Lower lobe of right lung (tissue), 2 donors: ENCODE data around the gene SALL2. TPM values are rescaled to one million over a fixed set of nuclear protein-coding genes. Genes with fewer than 3 reads are reported as not detected.

ENCODE experiments used
- ATAC-seq, 2 donors: fragments of 200-7000 bp; cut with Tn5 transposase; one replicate each; pipeline ENCODE4 v1.9.1; 2020 to 2022; ENCODE audit warnings: mild to moderate bottlenecking in 2 of 2, moderate library complexity in 2 of 2
- DNase-seq: peaks from one replicate; pipeline ENCODE4 v3.0.0-alpha.2; 2020
- H3K27ac ChIP-seq: fragments of 200-600 bp; one replicate; pipeline ENCODE4 v1.8.0; 2022
- H3K27me3 ChIP-seq: fragments of 200-600 bp; one replicate; pipeline ENCODE4 v1.8.0; 2022; ENCODE audit warnings: low read depth
- H3K36me3 ChIP-seq: fragments of 200-600 bp; one replicate; pipeline ENCODE4 v1.8.0; 2022; ENCODE audit warnings: mild to moderate bottlenecking
- H3K4me1 ChIP-seq: fragments of 200-600 bp; one replicate; pipeline ENCODE4 v1.8.0; 2022
- H3K4me3 ChIP-seq: fragments of 200-600 bp; one replicate; pipeline ENCODE4 v1.8.0; 2022; ENCODE audit warnings: mild to moderate bottlenecking
- H3K9me3 ChIP-seq: fragments of 200-600 bp; one replicate; pipeline ENCODE4 v1.8.0; 2022
- intact Hi-C: fragments of 100-400 bp; cut with DNase I; formaldehyde crosslinking; loops from one replicate; pipeline ENCODE4 v1.11.0; 2022
- total RNA-seq: library from RNA; stranded (reverse); fragmentation: NEBNext Ultra II Directional; extraction: Animal tissue kit (Norgen Biotek cat#: 25700); gene quantifications from one replicate; pipeline ENCODE4 v1.2.1, GENCODE V29; 2021
- TF ChIP-seq, protein P1 (sequence below): fragments of 200-600 bp; IDR thresholded peaks from one replicate; pipeline ENCODE4 v1.8.0; 2022; ENCODE audit warnings: antibody characterized with exemption, mild to moderate bottlenecking
- donor health status: DM: no; HTN: yes; CAD: no; lungs with severe emphysema.

SALL2 gene
- total RNA-seq, 1 donor from 2014 or later, result 7.1 TPM

DNA sequence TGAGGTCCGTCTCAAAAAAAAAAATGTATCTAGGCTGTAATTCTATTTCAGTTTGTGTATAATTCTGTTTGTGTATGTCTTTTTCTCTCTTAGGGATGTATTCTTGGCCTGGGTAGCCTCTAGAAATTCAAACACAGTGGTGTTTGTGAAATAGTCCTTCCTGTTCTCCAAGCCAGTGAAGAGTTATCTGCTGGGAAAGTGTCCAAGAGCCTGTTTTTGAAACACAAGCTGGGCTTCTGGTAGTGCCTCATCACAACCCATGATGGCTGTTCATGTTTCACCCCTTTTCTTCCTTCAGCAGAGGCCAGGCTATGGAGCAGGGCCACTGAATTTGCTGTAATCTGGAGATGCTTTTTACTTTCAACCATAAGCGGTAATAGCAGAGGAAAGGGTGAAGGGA is 29.7 kb downstream of the SALL2 start:
- Histone ChIP-seq H3K27ac (peak overlapping the region; percentile 54), H3K4me3 (no peak overlapping the region), H3K27me3 (no peaks in the 10 kb centered on the region), H3K9me3 (no peaks in the 10 kb centered on the region), H3K4me1 (peaks cover 6% of the 10 kb centered on the region), H3K36me3 (peaks cover 100% of the 10 kb centered on the region)
- DNase-seq, result no peak
- intact Hi-C loops, result no loop called here
- ATAC-seq, result peak; percentile 34 to 41
- TF ChIP-seq, protein P1, sequence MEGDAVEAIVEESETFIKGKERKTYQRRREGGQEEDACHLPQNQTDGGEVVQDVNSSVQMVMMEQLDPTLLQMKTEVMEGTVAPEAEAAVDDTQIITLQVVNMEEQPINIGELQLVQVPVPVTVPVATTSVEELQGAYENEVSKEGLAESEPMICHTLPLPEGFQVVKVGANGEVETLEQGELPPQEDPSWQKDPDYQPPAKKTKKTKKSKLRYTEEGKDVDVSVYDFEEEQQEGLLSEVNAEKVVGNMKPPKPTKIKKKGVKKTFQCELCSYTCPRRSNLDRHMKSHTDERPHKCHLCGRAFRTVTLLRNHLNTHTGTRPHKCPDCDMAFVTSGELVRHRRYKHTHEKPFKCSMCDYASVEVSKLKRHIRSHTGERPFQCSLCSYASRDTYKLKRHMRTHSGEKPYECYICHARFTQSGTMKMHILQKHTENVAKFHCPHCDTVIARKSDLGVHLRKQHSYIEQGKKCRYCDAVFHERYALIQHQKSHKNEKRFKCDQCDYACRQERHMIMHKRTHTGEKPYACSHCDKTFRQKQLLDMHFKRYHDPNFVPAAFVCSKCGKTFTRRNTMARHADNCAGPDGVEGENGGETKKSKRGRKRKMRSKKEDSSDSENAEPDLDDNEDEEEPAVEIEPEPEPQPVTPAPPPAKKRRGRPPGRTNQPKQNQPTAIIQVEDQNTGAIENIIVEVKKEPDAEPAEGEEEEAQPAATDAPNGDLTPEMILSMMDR, result no peak

GRCh38 chr14:21494902-21495762 is 31.0 kb downstream of the SALL2 start:
- peak; percentile 81 to 91 for ATAC-seq
- H3K4me1 ChIP-seq, result peaks cover 6% of the 10 kb centered on the region
- intact Hi-C loops, result no loop called here
- H3K9me3 ChIP-seq, result no peaks in the 10 kb centered on the region
- TF ChIP-seq, protein P1, result no peak
- peaks cover 100% of the 10 kb centered on the region for H3K36me3 ChIP-seq
- no peak overlapping the region for H3K4me3 ChIP-seq
- no peak for DNase-seq
- no peaks in the 10 kb centered on the region for H3K27me3 ChIP-seq
- H3K27ac ChIP-seq, result peak overlapping the region; percentile 54

DNA sequence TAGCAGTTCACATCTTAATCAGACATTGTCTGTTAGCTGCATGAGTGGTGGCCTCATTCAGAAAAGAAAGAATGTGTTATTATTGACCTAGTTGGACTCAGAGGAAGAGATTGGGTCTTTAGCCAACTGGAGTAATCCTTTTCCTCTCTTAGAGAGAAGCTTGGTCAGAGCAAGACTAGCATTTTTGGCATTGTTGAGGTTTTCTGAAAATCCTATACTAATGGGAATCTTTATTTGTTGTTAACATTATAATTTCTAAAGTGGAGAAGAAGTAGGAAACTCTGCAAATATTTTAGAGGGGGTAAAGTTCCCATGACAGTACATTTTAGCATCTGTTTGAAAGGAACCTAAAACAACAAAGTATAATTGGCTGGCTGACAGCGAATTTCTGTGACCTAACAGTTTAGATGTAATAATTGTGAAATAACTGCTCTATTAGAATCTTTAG is 39.5 kb downstream of the SALL2 start:
- Histone ChIP-seq H3K9me3 (no peaks in the 10 kb centered on the region), H3K27me3 (no peaks in the 10 kb centered on the region), H3K27ac (no peak overlapping the region), H3K4me1 (no peaks in the 10 kb centered on the region), H3K36me3 (peaks cover 60% of the 10 kb centered on the region), H3K4me3 (no peak overlapping the region)
- TF ChIP-seq, protein P1, result no peak
- DNase-seq (no peak), ATAC-seq (no peak)
- intact Hi-C loops, result no loop called here

DNA sequence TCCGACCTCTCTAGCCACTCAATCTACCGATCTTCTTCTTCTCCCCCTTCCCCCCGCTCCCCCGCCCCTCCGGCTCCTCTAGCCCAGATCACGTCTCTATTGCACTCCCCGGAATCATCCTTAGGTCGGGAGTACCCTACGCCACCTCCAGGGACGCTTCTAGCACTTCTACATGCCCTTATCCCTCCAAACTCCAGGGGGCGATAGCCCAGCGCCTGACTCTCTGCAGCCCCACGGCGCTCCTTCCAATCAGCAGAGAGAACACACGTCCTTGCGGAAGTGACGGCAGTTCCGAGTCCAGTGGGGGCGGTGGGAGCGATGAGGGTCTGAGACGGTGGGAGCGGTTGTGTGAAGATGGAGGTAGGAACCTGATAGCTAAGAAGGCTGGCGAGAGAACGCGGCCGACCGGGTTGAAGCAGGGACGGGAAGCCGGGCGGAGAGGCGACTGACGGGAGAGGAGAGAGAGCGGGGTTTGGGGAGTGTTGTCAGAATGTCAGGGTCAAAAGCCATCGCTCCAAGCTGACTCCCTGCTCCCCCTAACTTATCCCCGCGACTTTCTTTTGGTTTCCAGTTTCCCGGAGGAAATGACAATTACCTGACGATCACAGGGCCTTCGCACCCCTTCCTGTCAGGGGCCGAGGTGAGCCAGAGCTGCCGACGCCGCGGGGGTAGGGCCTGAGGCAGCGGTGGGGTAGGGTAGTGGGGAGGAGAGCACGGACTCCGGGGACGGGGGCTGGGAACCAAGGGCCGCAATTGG is 49.0 kb downstream of the SALL2 start, which contains the start of the genes RAB2B and TOX4:
Gene RAB2B, minus strand, starts transcription at position 35 of the 757 bp plus-strand sequence. CDS start 87 bp downstream, outside the sequence.
Gene TOX4, plus strand, starts transcription at position 271 of the 757 bp plus-strand sequence. Its CDS starts 84 bp downstream, at position 355.
- peak; percentile 95 for DNase-seq
- H3K27me3 ChIP-seq, result no peaks in the 10 kb centered on the region
- TF ChIP-seq, protein P1, result peak; percentile 87
- peak within 1 kb of the TSS; percentile 87 for H3K27ac ChIP-seq
- peak within 1 kb of the TSS; percentile 80 for H3K4me3 ChIP-seq
- ATAC-seq, result peak; percentile 98 to 100
- H3K4me1 ChIP-seq, result peaks cover 29% of the 10 kb centered on the region
- intact Hi-C loops, result no loop called here
- H3K9me3 ChIP-seq, result no peaks in the 10 kb centered on the region
- H3K36me3 ChIP-seq, result peaks cover 45% of the 10 kb centered on the region

- Histone ChIP-seq H3K27ac (peak overlapping the region; percentile 87), H3K9me3 (no peaks in the 10 kb centered on the region), H3K36me3 (peaks cover 40% of the 10 kb centered on the region), H3K4me3 (peak overlapping the region; percentile 80), H3K27me3 (no peaks in the 10 kb centered on the region), H3K4me1 (peaks cover 29% of the 10 kb centered on the region)
- peak; percentile 93 for DNase-seq
- peak; percentile 93 to 96 for ATAC-seq
- intact Hi-C loops, result no loop called here
- TF ChIP-seq, protein P1, result no peak
These were observed 49.6 kb downstream of the SALL2 start for GRCh38 chr14:21476523-21476924.
